HepG2 (cell line): Measurements from ENCODE around the gene POTEI. TPM values are rescaled to one million over a fixed set of nuclear protein-coding genes. Genes with fewer than 3 reads are reported as not detected.
"Not testable (repeated sequence)": the region's sequence is repeated elsewhere in the genome, so short reads cannot be mapped to it uniquely, and the experiment has no call there.

ENCODE experiments used
- ATAC-seq: fragments of 200-7000 bp; cut with Tn5 transposase; 3 replicates; pipeline ENCODE4 v1.9.1; 2020; ENCODE audit warnings: mild to moderate bottlenecking, moderate library complexity
- BruUV-seq: library from RNA; stranded (reverse); fragments of 400-500 nt; replicated peaks from 2 replicates; lab custom pipeline; 2021; lab: Mats Ljungman, UMichigan
- CTCF ChIA-PET: fragments of 300-600 bp; formaldehyde crosslinking; extraction: SDS; loops from one replicate; lab custom pipeline; 2021; ENCODE audit warnings: low total read pairs, inconsistent platforms, low intra/inter-chr PET ratio; lab: Yijun Ruan, JAX
- POLR2A ChIA-PET: fragments of 350-600 bp; sonication (Branson Sonifier 250); formaldehyde crosslinking; loops from one replicate; lab custom pipeline; 2020; ENCODE audit warnings: antibody characterized with exemption, inconsistent platforms; lab: Yijun Ruan, JAX
- DNase-seq: peaks from one replicate; pipeline ENCODE4 v3.0.0-alpha.2; 2015; ENCODE audit warnings: low spot score
- FAIRE-seq: peaks from 3 replicates; lab custom pipeline; 2011; peaks lifted over from hg19 to GRCh38; lab: Jason Lieb, UNC
- H2AFZ ChIP-seq: one replicate; pipeline ENCODE4 v1.6.1; 2011; ENCODE audit warnings: low read length, inconsistent platforms
- H3K27ac ChIP-seq: fragments of 300-600 bp; 3 replicates; pipeline ENCODE4 v1.8.0; 2011; ENCODE audit warnings: mixed run types, mild to moderate bottlenecking, mixed read lengths, low read length, inconsistent platforms; ENCODE audit not compliant: insufficient read depth; ENCODE audit errors: extremely low read length
- H3K27me3 ChIP-seq, 2 experiments: fragments of 200-600 bp in 1 of 2; 2 replicates in 1 of 2; 3 replicates in 1 of 2; pipeline versions ENCODE4 v1.6.0 to v1.8.0; 2011; ENCODE audit warnings: low read length in 2 of 2, mild to moderate bottlenecking in 2 of 2, moderate library complexity in 2 of 2, inconsistent platforms in 1 of 2; ENCODE audit not compliant: insufficient read depth in 2 of 2, control insufficient read depth in 1 of 2
- H3K36me3 ChIP-seq, 2 experiments: fragments of 200-600 bp in 1 of 2; replicated peaks in 1 of 2; 2 replicates in 1 of 2; 3 replicates in 1 of 2; pipeline versions ENCODE4 v1.5.1 to v1.8.0; 2011; ENCODE audit warnings: low read length in 2 of 2, inconsistent platforms in 1 of 2; ENCODE audit not compliant: insufficient read depth in 2 of 2, control insufficient read depth in 1 of 2
- H3K4me1 ChIP-seq: 2 replicates; pipeline ENCODE4 v1.5.1; 2012; ENCODE audit warnings: low read length, inconsistent platforms; ENCODE audit not compliant: insufficient read depth
- H3K4me2 ChIP-seq: 2 replicates; pipeline ENCODE4 v1.6.0; 2011; ENCODE audit warnings: low read depth, low read length, inconsistent platforms
- H3K4me3 ChIP-seq, 3 experiments: fragments of 200-600 bp in 1 of 3; sonication (generic), shearing (Covaris generic) in 1 of 3; replicated peaks in 1 of 3; 2 replicates each; pipeline ENCODE4 v1.5.1; 2011 to 2016; ENCODE audit warnings: low read length in 3 of 3, inconsistent platforms in 2 of 3, low read depth in 2 of 3, mild to moderate bottlenecking in 2 of 3, control low read depth in 1 of 3, mixed read lengths in 1 of 3; ENCODE audit not compliant: insufficient read depth in 1 of 3
- H3K79me2 ChIP-seq: one replicate; pipeline ENCODE4 v1.6.1; 2011; ENCODE audit warnings: low read length, inconsistent platforms; ENCODE audit not compliant: insufficient read depth
- H3K9ac ChIP-seq: 2 replicates; pipeline ENCODE4 v1.6.0; 2011; ENCODE audit warnings: mild to moderate bottlenecking, low read depth, low read length, inconsistent platforms; ENCODE audit not compliant: insufficient read depth
- H3K9me3 ChIP-seq: 2 replicates; pipeline ENCODE4 v1.5.1; 2012; ENCODE audit warnings: mild to moderate bottlenecking, low read length
- H4K20me1 ChIP-seq: 2 replicates; pipeline ENCODE4 v1.6.0; 2011; ENCODE audit warnings: inconsistent platforms, mild to moderate bottlenecking, low read length, moderate library complexity; ENCODE audit not compliant: insufficient read depth
- STAG1 ChIP-seq: sonication (generic); formaldehyde crosslinking; IDR thresholded peaks from 2 replicates; pipeline ENCODE4 v1.4.0; 2020; ENCODE audit warnings: missing genetic modification reagents
- ZNF7 ChIP-seq: IDR thresholded peaks from 2 replicates; pipeline ENCODE4 v1.6.1; 2016; ENCODE audit warnings: missing biosample characterization, missing genetic modification reagents
- WGBS: methylation state at CpG from one replicate; pipeline ENCODE4 v1.1.6; 2017; ENCODE audit warnings: low lambda C conversion rate; 5-methylcytosine and 5-hydroxymethylcytosine counted together
- in situ Hi-C: cut with HindIII; loops from 2 replicates; pipeline ENCODE4 v1.10.0; 2017; ENCODE audit warnings: low pct_unique_long_range_greater_than_20kb; ENCODE audit not compliant: extremely low pct_ligation_motif_present
- intact Hi-C: fragments of 100-400 bp; cut with micrococcal nuclease; formaldehyde crosslinking; loops from one replicate; pipeline ENCODE4 v1.10.0; 2022; ENCODE audit not compliant: unreplicated experiment
- polyA plus RNA-seq, 8 experiments: library from polyadenylated mRNA; depleted of rRNA in 3 of 8; stranded (reverse) in 7 of 8; unstranded in 1 of 8; fragments of >200 nt; fragmentation: Illumina TruSeq in 4 of 8; extraction: Trizol in 4 of 8; gene quantifications; 2 replicates each; pipeline versions ENCODE4 v1.2.1 to v1.2.3, GENCODE V29; 2011 to 2016; ENCODE audit warnings: low read depth in 4 of 8, missing spikeins in 1 of 8, mixed read lengths in 1 of 8; ENCODE audit not compliant: insufficient read depth in 1 of 8
- total RNA-seq, 5 experiments: library from RNA; depleted of rRNA; stranded (reverse); fragments of >200 nt; fragmentation: Illumina TruSeq; extraction: Trizol; gene quantifications; 2 replicates each; pipeline ENCODE4 v1.2.3, GENCODE V29; 2016; ENCODE audit warnings: low read depth in 1 of 5
- TF ChIP-seq, protein P1 (sequence below): sonication (generic); formaldehyde crosslinking; IDR thresholded peaks from 2 replicates; pipeline ENCODE4 v1.5.0; 2020; ENCODE audit warnings: mild to moderate bottlenecking, missing genetic modification reagents, moderate library complexity

The POTEI gene
- total and polyA plus RNA-seq, 2 of the 13 experiments (the other 11 are each of a cell fraction or from before 2014, with no cell fraction given) = 0.29 to 1.5 TPM

- H3K27ac ChIP-seq = not testable (repeated sequence)
- TF ChIP-seq, protein P1, sequence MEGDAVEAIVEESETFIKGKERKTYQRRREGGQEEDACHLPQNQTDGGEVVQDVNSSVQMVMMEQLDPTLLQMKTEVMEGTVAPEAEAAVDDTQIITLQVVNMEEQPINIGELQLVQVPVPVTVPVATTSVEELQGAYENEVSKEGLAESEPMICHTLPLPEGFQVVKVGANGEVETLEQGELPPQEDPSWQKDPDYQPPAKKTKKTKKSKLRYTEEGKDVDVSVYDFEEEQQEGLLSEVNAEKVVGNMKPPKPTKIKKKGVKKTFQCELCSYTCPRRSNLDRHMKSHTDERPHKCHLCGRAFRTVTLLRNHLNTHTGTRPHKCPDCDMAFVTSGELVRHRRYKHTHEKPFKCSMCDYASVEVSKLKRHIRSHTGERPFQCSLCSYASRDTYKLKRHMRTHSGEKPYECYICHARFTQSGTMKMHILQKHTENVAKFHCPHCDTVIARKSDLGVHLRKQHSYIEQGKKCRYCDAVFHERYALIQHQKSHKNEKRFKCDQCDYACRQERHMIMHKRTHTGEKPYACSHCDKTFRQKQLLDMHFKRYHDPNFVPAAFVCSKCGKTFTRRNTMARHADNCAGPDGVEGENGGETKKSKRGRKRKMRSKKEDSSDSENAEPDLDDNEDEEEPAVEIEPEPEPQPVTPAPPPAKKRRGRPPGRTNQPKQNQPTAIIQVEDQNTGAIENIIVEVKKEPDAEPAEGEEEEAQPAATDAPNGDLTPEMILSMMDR (CRISPR knock-in tag) = peak; percentile 21; the same call in 1 of the 2 replicates
- peak; percentile 23; the same call in 1 of the 2 replicates for TF ChIP-seq STAG1
- peak; percentile 51; the same call in 1 of the 2 replicates for TF ChIP-seq ZNF7 (CRISPR knock-in tag)
- TF ChIP-seq, all 625 proteins: peak for 3; not testable (repeated sequence) for 622
- in situ Hi-C loops, ATAC-seq, H3K9ac ChIP-seq, POLR2A ChIA-PET, H3K79me2 ChIP-seq, H3K36me3 ChIP-seq, BruUV-seq, H3K9me3 ChIP-seq, H2AFZ ChIP-seq, H3K4me2 ChIP-seq, H3K27me3 ChIP-seq, FAIRE-seq, CTCF ChIA-PET, DNase-seq, H4K20me1 ChIP-seq, H3K4me3 ChIP-seq, H3K4me1 ChIP-seq, intact Hi-C loops: not testable (repeated sequence)
- WGBS = 60% methylated on average over 1 of the region's 6 CpGs
These were observed 54.4 kb downstream of the POTEI start for GRCh38 chr2:130454712-130455083.

DNA sequence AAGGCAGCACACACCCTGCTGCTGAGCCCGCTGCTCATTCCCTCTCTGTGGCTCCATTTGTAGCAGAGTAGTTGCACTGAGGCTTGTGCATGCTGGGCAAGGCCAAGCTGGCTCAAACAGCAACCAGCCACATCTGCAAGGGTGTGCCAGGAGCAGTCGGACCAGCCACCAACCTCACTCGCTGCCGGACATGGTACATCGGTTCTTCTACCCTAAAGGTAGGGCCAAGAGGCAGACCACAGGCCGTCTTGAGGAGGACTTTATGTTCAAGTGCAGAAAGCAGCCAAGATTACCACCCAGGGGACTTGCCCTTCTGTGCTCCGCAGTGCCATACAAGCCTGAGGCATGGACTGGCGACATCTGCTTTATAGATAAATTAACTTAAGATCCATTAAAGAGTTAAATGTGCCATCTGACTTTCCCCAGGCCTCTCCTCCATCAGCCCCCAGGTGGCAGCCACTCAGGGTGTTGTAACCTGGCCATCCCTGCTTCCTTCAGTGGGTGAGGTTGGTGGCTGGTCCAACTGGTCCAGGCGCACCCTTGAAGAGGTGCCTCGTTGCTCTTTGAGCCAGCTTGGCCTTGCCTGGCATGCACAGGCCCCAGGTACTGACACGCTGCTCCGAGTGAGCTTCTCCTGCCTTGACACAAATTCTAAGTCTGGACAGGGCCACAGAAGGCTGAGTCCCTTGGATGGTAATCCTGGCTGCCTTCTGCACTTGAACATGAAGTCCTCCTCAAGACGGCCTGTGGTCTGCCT lies 55.0 kb downstream of the POTEI start:
- intact Hi-C loops, H4K20me1 ChIP-seq, H2AFZ ChIP-seq, CTCF ChIA-PET, DNase-seq, H3K9me3 ChIP-seq, H3K4me3 ChIP-seq, FAIRE-seq, ATAC-seq, H3K79me2 ChIP-seq, H3K4me2 ChIP-seq, H3K27ac ChIP-seq, H3K36me3 ChIP-seq, H3K4me1 ChIP-seq, BruUV-seq, POLR2A ChIA-PET, H3K9ac ChIP-seq, H3K27me3 ChIP-seq, in situ Hi-C loops: not testable (repeated sequence)
- 29% methylated on average over 7 of the region's 13 CpGs for WGBS

DNA sequence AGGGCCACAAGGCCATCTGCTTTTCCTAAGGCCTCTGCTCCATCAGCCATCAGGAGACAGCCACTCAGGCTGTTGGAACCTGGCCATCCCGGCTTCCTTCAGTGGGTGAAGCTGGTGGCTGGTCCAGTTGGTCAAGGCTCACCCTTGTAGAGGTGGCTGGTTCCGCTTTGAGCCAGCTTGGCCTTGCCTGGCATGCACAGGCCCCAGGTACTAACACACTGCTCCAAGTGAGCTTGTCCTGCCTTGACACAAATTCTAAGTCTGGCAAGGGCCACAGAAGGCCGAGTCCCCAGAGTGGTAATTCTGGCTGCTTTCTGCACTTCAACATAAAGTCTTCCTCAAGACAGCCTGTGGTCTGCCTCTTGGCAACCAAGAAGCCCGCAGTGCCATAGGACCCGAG lies 56.2 kb downstream of the POTEI start:
- H3K79me2 ChIP-seq, ATAC-seq, H3K4me1 ChIP-seq, H3K4me3 ChIP-seq, in situ Hi-C loops, H3K9me3 ChIP-seq, BruUV-seq, POLR2A ChIA-PET, H3K9ac ChIP-seq, H3K36me3 ChIP-seq, H3K27ac ChIP-seq, H2AFZ ChIP-seq, CTCF ChIA-PET, FAIRE-seq, H3K27me3 ChIP-seq, intact Hi-C loops, H3K4me2 ChIP-seq, H4K20me1 ChIP-seq, DNase-seq: not testable (repeated sequence)
- WGBS = 6% methylated on average over 2 of the region's 5 CpGs
